Nephron progenitor cell (in vitro differentiated cells): ENCODE results near the gene PROM2.

Source experiments
- DNase-seq: peaks from one replicate; pipeline ENCODE4 v3.0.0; 2021
- H3K27ac Mint-ChIP-seq: 2 replicates; pipeline ENCODE4 v1.8.0; 2021; ENCODE audit warnings: mild to moderate bottlenecking, moderate library complexity, mixed read lengths
- H3K27me3 Mint-ChIP-seq: 2 replicates; pipeline ENCODE4 v1.8.0; 2021; ENCODE audit warnings: mild to moderate bottlenecking, low read depth, mixed read lengths; ENCODE audit not compliant: poor library complexity
- H3K36me3 Mint-ChIP-seq: 2 replicates; pipeline ENCODE4 v1.8.0; 2021; ENCODE audit warnings: low read depth, mixed read lengths
- H3K4me1 Mint-ChIP-seq: 2 replicates; pipeline ENCODE4 v1.8.0; 2021; ENCODE audit warnings: mixed read lengths
- H3K4me3 Mint-ChIP-seq: 2 replicates; pipeline ENCODE4 v1.8.0; 2021; ENCODE audit warnings: mild to moderate bottlenecking, moderate library complexity, mixed read lengths
- H3K9me3 Mint-ChIP-seq: 2 replicates; pipeline ENCODE4 v1.8.0; 2021; ENCODE audit warnings: mild to moderate bottlenecking, moderate library complexity, mixed read lengths
- CTCF ChIP-seq: fragments of 200-600 bp; sonication (generic); IDR thresholded peaks from 2 replicates; pipeline ENCODE4 v1.5.0; 2021; ENCODE audit warnings: antibody characterized with exemption

The PROM2 gene

GRCh38 chr2:95294579-95295250 is 20.5 kb downstream of the PROM2 start:
- Mint-ChIP-seq H3K9me3 (peaks cover 40% of the 10 kb centered on the region), H3K36me3 (peaks cover 7% of the 10 kb centered on the region), H3K4me3 (no peak overlapping the region), H3K4me1 (peaks cover 26% of the 10 kb centered on the region), H3K27ac (no peak overlapping the region), H3K27me3 (peaks cover 18% of the 10 kb centered on the region)
- no peak for TF ChIP-seq CTCF
- no peak for DNase-seq

- Mint-ChIP-seq H3K9me3 (peaks cover 34% of the 10 kb centered on the region), H3K36me3 (peaks cover 3% of the 10 kb centered on the region), H3K4me3 (no peak overlapping the region), H3K27me3 (peaks cover 16% of the 10 kb centered on the region), H3K4me1 (peaks cover 26% of the 10 kb centered on the region), H3K27ac (no peak overlapping the region)
- TF ChIP-seq CTCF: no peak
- DNase-seq: no peak
These were observed 21.1 kb downstream of the PROM2 start for GRCh38 chr2:95295376-95295775.

GRCh38 chr2:95296011-95296410 is 21.8 kb downstream of the PROM2 start:
- TF ChIP-seq CTCF: no peak
- peaks cover 14% of the 10 kb centered on the region for H3K27me3 Mint-ChIP-seq
- H3K4me1 Mint-ChIP-seq: peaks cover 26% of the 10 kb centered on the region
- no peak for DNase-seq
- peaks cover 28% of the 10 kb centered on the region for H3K9me3 Mint-ChIP-seq
- H3K36me3 Mint-ChIP-seq: no peaks in the 10 kb centered on the region
- H3K4me3 Mint-ChIP-seq: no peak overlapping the region
- no peak overlapping the region for H3K27ac Mint-ChIP-seq

- Mint-ChIP-seq H3K4me1 (peaks cover 26% of the 10 kb centered on the region), H3K4me3 (peak within 1 kb of the TSS; percentile 61), H3K9me3 (peaks cover 19% of the 10 kb centered on the region), H3K27me3 (peaks cover 14% of the 10 kb centered on the region), H3K27ac (no peak within 1 kb of the TSS), H3K36me3 (no peaks in the 10 kb centered on the region)
- DNase-seq: peak; percentile 37
- no peak for TF ChIP-seq CTCF
These were observed 22.7 kb downstream of the PROM2 start, which contains the start of gene KCNIP3 for GRCh38 chr2:95296880-95297487. Gene KCNIP3, plus strand, starts transcription at chr2:95297347. Its CDS starts 92 bp downstream, at chr2:95297439.

- Mint-ChIP-seq H3K4me1 (peaks cover 26% of the 10 kb centered on the region), H3K27me3 (peaks cover 14% of the 10 kb centered on the region), H3K27ac (no peak overlapping the region), H3K4me3 (peak overlapping the region; percentile 61), H3K36me3 (no peaks in the 10 kb centered on the region), H3K9me3 (peaks cover 11% of the 10 kb centered on the region)
- no peak for TF ChIP-seq CTCF
- DNase-seq: no peak
These were observed 23.6 kb downstream of the PROM2 start for GRCh38 chr2:95297639-95298395.
